Prostate gland (tissue), 2 donors: Measurements from ENCODE around the gene ICE2. TPM values are rescaled to one million over a fixed set of nuclear protein-coding genes. Genes with fewer than 3 reads are reported as not detected.

ENCODE experiments used
- DNase-seq: peaks from one replicate; pipeline ENCODE4 v3.0.0-alpha.2; 2019; ENCODE audit warnings: low spot score
- H3K27ac ChIP-seq, 2 donors: fragments of 200-600 bp; sonication (generic); 2 replicates each; pipeline ENCODE4 v1.5.1; 2017 to 2019
- H3K27me3 ChIP-seq: fragments of 200-600 bp; sonication (generic); replicated peaks from 2 replicates; pipeline ENCODE4 v1.5.1; 2019; ENCODE audit not compliant: insufficient read depth
- H3K36me3 ChIP-seq, 2 donors: fragments of 200-600 bp; sonication (generic); 1 replicate in 1 of 2; 2 replicates in 1 of 2; pipeline versions ENCODE4 v1.5.1 to v1.8.1; 2017 to 2019
- H3K4me1 ChIP-seq: fragments of 200-600 bp; sonication (generic); replicated peaks from 2 replicates; pipeline ENCODE4 v1.5.1; 2019
- H3K4me3 ChIP-seq, 2 donors: fragments of 200-600 bp; sonication (generic); 2 replicates each; pipeline ENCODE4 v1.5.1; 2017 to 2019
- H3K9me3 ChIP-seq: fragments of 200-600 bp; sonication (generic); 2 replicates; pipeline ENCODE4 v1.5.1; 2017
- CTCF ChIP-seq, 4 experiments: fragments of 200-600 bp in 2 of 4; fragments of 450-650 bp in 2 of 4; sonication (generic) in 2 of 4; IDR thresholded peaks; 1 replicate in 3 of 4; 2 replicates in 1 of 4; pipeline ENCODE4 v1.5.1; 2016 to 2019; ENCODE audit warnings: antibody characterized with exemption in 4 of 4, mild to moderate bottlenecking in 2 of 4, moderate library complexity in 2 of 4
- POLR2A ChIP-seq: fragments of 450-650 bp; IDR thresholded peaks from one replicate; pipeline ENCODE4 v1.6.1; 2016; ENCODE audit warnings: antibody characterized with exemption, mild to moderate bottlenecking
- POLR2AphosphoS5 ChIP-seq: sonication (generic); formaldehyde crosslinking; IDR thresholded peaks from one replicate; pipeline ENCODE4 v1.6.1; 2017; ENCODE audit warnings: antibody characterized with exemption
- WGBS: methylation state at CpG from one replicate; pipeline ENCODE4 v1.1.5; 2018; 5-methylcytosine and 5-hydroxymethylcytosine counted together
- intact Hi-C: fragments of 100-400 bp; cut with DNase I; formaldehyde crosslinking; loops from one replicate; pipeline ENCODE4 v1.14.2; 2022
- total RNA-seq, 2 donors: library from RNA; depleted of rRNA; stranded (reverse); fragments of >200 nt; gene quantifications; one replicate each; pipeline ENCODE4 v1.1.0, GENCODE V29; 2016

ICE2 gene
- total RNA-seq, 2 donors from 2014 or later = 33.0 to 34.5 TPM

GRCh38 chr15:60397772-60398445 lies 81.0 kb downstream of the ICE2 start, which contains the start of gene ANXA2:
TSS of gene ANXA2 (minus strand) at chr15:60397986. CDS start at chr15:60386075, 11,911 bp downstream.
- H3K27ac ChIP-seq = peak within 1 kb of the TSS; percentile 93 to 97
- intact Hi-C loops = loop anchor here (5.0 kb wide), 1 partner anchor 36 kb away; no protein-coding TSS in a partner anchor
- under 1% methylated on average over 53 of the region's 53 CpGs for WGBS
- H3K4me3 ChIP-seq = peak within 1 kb of the TSS; percentile 76 to 79
- no peaks in the 10 kb centered on the region for H3K36me3 ChIP-seq
- DNase-seq = peak; percentile 85
- H3K4me1 ChIP-seq = peaks cover 26% of the 10 kb centered on the region
- TF ChIP-seq POLR2A (peak; percentile 96), CTCF (IDR thresholded peaks at IDR 0.05) (no peak), POLR2AphosphoS5 (peak; percentile 87)
- H3K27me3 ChIP-seq = no peaks in the 10 kb centered on the region
- H3K9me3 ChIP-seq = no peaks in the 10 kb centered on the region

- 1% methylated on average over 37 of the region's 37 CpGs for WGBS
These were observed 81.8 kb downstream of the ICE2 start for GRCh38 chr15:60396958-60397771.

GRCh38 chr15:60396560-60396957 lies 82.4 kb downstream of the ICE2 start:
- Histone ChIP-seq H3K27ac (peak overlapping the region; percentile 93 to 97), H3K27me3 (no peaks in the 10 kb centered on the region), H3K9me3 (no peaks in the 10 kb centered on the region), H3K36me3 (no peaks in the 10 kb centered on the region), H3K4me1 (peaks cover 31% of the 10 kb centered on the region), H3K4me3 (peak overlapping the region; percentile 76 to 79)
- intact Hi-C loops = loop anchor here (5.0 kb wide), 1 partner anchor 34 kb away; no protein-coding TSS in a partner anchor
- no peak for DNase-seq
- WGBS = 19% methylated on average over 5 of the region's 5 CpGs
- no peak for TF ChIP-seq CTCF (IDR thresholded peaks at IDR 0.05)
- TF ChIP-seq POLR2AphosphoS5 = no peak
- TF ChIP-seq POLR2A = no peak

More at GRCh38 chr15:60396958-60397771, 81.8 kb downstream of the ICE2 start:
- Histone ChIP-seq H3K36me3 (no peaks in the 10 kb centered on the region), H3K27me3 (no peaks in the 10 kb centered on the region), H3K27ac (peak overlapping the region; percentile 93 to 97), H3K4me1 (peaks cover 27% of the 10 kb centered on the region), H3K9me3 (no peaks in the 10 kb centered on the region), H3K4me3 (peak overlapping the region; percentile 76 to 79)
- intact Hi-C loops = loop anchor here (5.0 kb wide), 1 partner anchor 35 kb away; no protein-coding TSS in a partner anchor
- DNase-seq = peak; percentile 61
- TF ChIP-seq POLR2A (peak; percentile 38), CTCF (IDR thresholded peaks at IDR 0.05) (no peak), POLR2AphosphoS5 (peak; percentile 40)

GRCh38 chr15:60396100-60396499 lies 82.8 kb downstream of the ICE2 start:
- Histone ChIP-seq H3K9me3 (no peaks in the 10 kb centered on the region), H3K4me1 (peaks cover 31% of the 10 kb centered on the region), H3K4me3 (peak overlapping the region; percentile 76 to 79), H3K36me3 (no peaks in the 10 kb centered on the region), H3K27ac (peak overlapping the region; percentile 93 to 97), H3K27me3 (no peaks in the 10 kb centered on the region)
- no peak for DNase-seq
- WGBS = 46% methylated on average over 12 of the region's 12 CpGs
- no peak for TF ChIP-seq CTCF (IDR thresholded peaks at IDR 0.05)
- peak; percentile 44 for TF ChIP-seq POLR2AphosphoS5
- TF ChIP-seq POLR2A = no peak
- intact Hi-C loops = loop anchor here (5.0 kb wide), 1 partner anchor 34 kb away; no protein-coding TSS in a partner anchor
